A549 (cell line): Measurements from ENCODE around the gene TKTL2. TPM values are rescaled to one million over a fixed set of nuclear protein-coding genes. Genes with fewer than 3 reads are reported as not detected.

ENCODE experiments used
- ATAC-seq, 2 experiments: fragments of 200-7000 bp in 1 of 2; fragments of >200 bp in 1 of 2; cut with Nextera tagmentation in 1 of 2; cut with Tn5 transposase in 1 of 2; 3 replicates each; pipeline versions ENCODE4 v1.8.0 to v1.9.1; 2018 to 2020; ENCODE audit warnings: mild to moderate bottlenecking in 1 of 2, moderate library complexity in 1 of 2
- CTCF ChIA-PET: fragments of 300-600 bp; sonication (Branson Sonifier 250); formaldehyde crosslinking; extraction: SDS; loops from one replicate; lab custom pipeline; 2021; ENCODE audit warnings: antibody characterized with exemption, inconsistent platforms; lab: Yijun Ruan, JAX
- POLR2A ChIA-PET: fragments of 350-600 bp; formaldehyde crosslinking; extraction: SDS; loops from one replicate; lab custom pipeline; 2021; ENCODE audit warnings: antibody characterized with exemption, inconsistent platforms; lab: Yijun Ruan, JAX
- DNase-seq, 2 experiments: peaks; one replicate each; pipeline versions ENCODE4 v3.0.0 to v3.0.0-alpha.2; 2011 to 2016; ENCODE audit warnings: low read depth in 1 of 2, low spot score in 1 of 2
- FAIRE-seq: peaks from 2 replicates; lab custom pipeline; 2011; peaks lifted over from hg19 to GRCh38; lab: Jason Lieb, UNC
- H3K27ac ChIP-seq, 2 experiments: fragments of >200 bp; sonication (Bioruptor Twin); formaldehyde crosslinking; 3 replicates each; pipeline ENCODE4 v1.5.1; 2016 to 2017
- H3K4me1 ChIP-seq: fragments of >200 bp; sonication (Bioruptor Twin); formaldehyde crosslinking; 3 replicates; pipeline ENCODE4 v1.6.1; 2016
- H3K4me2 ChIP-seq: fragments of >200 bp; sonication (Bioruptor Twin); formaldehyde crosslinking; 3 replicates; pipeline ENCODE4 v1.6.1; 2016
- H3K4me3 ChIP-seq: fragments of >200 bp; sonication (Bioruptor Twin); formaldehyde crosslinking; 3 replicates; pipeline ENCODE4 v1.5.1; 2016
- H3K9me3 ChIP-seq: fragments of >200 bp; sonication (Bioruptor Twin); formaldehyde crosslinking; 3 replicates; pipeline ENCODE4 v1.6.1; 2016
- CBX8 ChIP-seq: fragments of 200-600 bp; sonication (generic); IDR thresholded peaks from 2 replicates; pipeline ENCODE4 v1.6.1; 2016
- E2F6 ChIP-seq: IDR thresholded peaks from 2 replicates; pipeline ENCODE4 v1.6.1; 2012; ENCODE audit warnings: low read depth, borderline replicate concordance
- FOXS1 ChIP-seq: fragments of 250-450 bp; sonication (Bioruptor Pico); IDR thresholded peaks from 2 replicates; pipeline ENCODE4 v1.5.0; 2020; ENCODE audit warnings: mild to moderate bottlenecking, moderate library complexity
- HDAC2 ChIP-seq: fragments of 200-600 bp; sonication (generic); IDR thresholded peaks from 2 replicates; pipeline ENCODE4 v1.6.1; 2016
- HES2 ChIP-seq: fragments of >200 bp; sonication (Bioruptor Twin); formaldehyde crosslinking; IDR thresholded peaks from 2 replicates; pipeline ENCODE4 v1.6.1; 2016
- HEYL ChIP-seq: fragments of 250-450 bp; sonication (Bioruptor Pico); IDR thresholded peaks from 2 replicates; pipeline ENCODE4 v1.8.0; 2021; ENCODE audit warnings: mild to moderate bottlenecking, moderate library complexity
- JUNB ChIP-seq: fragments of >200 bp; sonication (Bioruptor Twin); formaldehyde crosslinking; IDR thresholded peaks from 2 replicates; pipeline ENCODE4 v1.6.1; 2016
- KDM5A ChIP-seq: fragments of 200-600 bp; sonication (generic); IDR thresholded peaks from 2 replicates; pipeline ENCODE4 v1.6.1; 2016; ENCODE audit warnings: antibody characterized with exemption, mild to moderate bottlenecking
- MAZ ChIP-seq: fragments of 150-350 bp; IDR thresholded peaks from 2 replicates; pipeline ENCODE4 v1.6.1; 2014; ENCODE audit warnings: antibody characterized with exemption, low read depth, low read length, borderline replicate concordance
- NPAS2 ChIP-seq: fragments of 250-450 bp; sonication (Bioruptor Pico); IDR thresholded peaks from 2 replicates; pipeline ENCODE4 v1.8.0; 2022; ENCODE audit warnings: mild to moderate bottlenecking, moderate library complexity, borderline replicate concordance
- PBX3 ChIP-seq: IDR thresholded peaks from 2 replicates; pipeline ENCODE4 v1.6.1; 2012
- POLR2A ChIP-seq: IDR thresholded peaks from 2 replicates; pipeline ENCODE4 v1.6.1; 2012; ENCODE audit warnings: mild to moderate bottlenecking, low read length
- RAD21 ChIP-seq, 2 experiments: fragments of >200 bp in 1 of 2; sonication (Bioruptor Twin) in 1 of 2; formaldehyde crosslinking in 1 of 2; IDR thresholded peaks in 1 of 2; conservative IDR thresholded peaks in 1 of 2; 2 replicates in 1 of 2; 3 replicates in 1 of 2; pipeline ENCODE4 v1.6.1; 2012 to 2018; ENCODE audit warnings: inconsistent platforms in 1 of 2
- RARB ChIP-seq: fragments of 250-450 bp; sonication (Bioruptor Pico); IDR thresholded peaks from 2 replicates; pipeline ENCODE4 v1.8.0; 2021; ENCODE audit warnings: mild to moderate bottlenecking, moderate library complexity
- SMC3 ChIP-seq: fragments of >200 bp; sonication (Bioruptor Twin); formaldehyde crosslinking; IDR thresholded peaks from 3 replicates; pipeline ENCODE4 v1.6.1; 2018; ENCODE audit warnings: inconsistent platforms
- TFCP2L1 ChIP-seq: fragments of 250-450 bp; sonication (Bioruptor Pico); IDR thresholded peaks from 2 replicates; pipeline ENCODE4 v1.5.0; 2021; ENCODE audit warnings: mild to moderate bottlenecking
- TP53 ChIP-seq: fragments of 250-450 bp; sonication (Bioruptor Pico); IDR thresholded peaks from 2 replicates; pipeline ENCODE4 v1.5.0; 2021; ENCODE audit warnings: mild to moderate bottlenecking, moderate library complexity
- USF2 ChIP-seq: fragments of 450-650 bp; IDR thresholded peaks from 2 replicates; pipeline ENCODE4 v1.6.1; 2014; ENCODE audit warnings: antibody characterized with exemption
- ZNF302 ChIP-seq: fragments of 250-450 bp; sonication (Bioruptor Pico); IDR thresholded peaks from 2 replicates; pipeline ENCODE4 v1.9.0; 2021; ENCODE audit warnings: inconsistent platforms, mild to moderate bottlenecking, moderate library complexity
- WGBS: methylation state at CpG from one replicate; pipeline ENCODE4 v1.1.6; 2017; ENCODE audit errors: missing lambda C conversion rate; 5-methylcytosine and 5-hydroxymethylcytosine counted together
- polyA plus RNA-seq, 4 experiments: library from polyadenylated mRNA; depleted of rRNA in 3 of 4; stranded (reverse); fragments of >200 nt; fragmentation: RNase III in 1 of 4; extraction: RNeasy Plus Mini Kit Qiagen cat#74134 plus additional on column Dnase treatment in 1 of 4; gene quantifications; 2 replicates in 3 of 4; 3 replicates in 1 of 4; pipeline ENCODE4 v1.2.3, GENCODE V29; 2011 to 2017

TKTL2 gene
- polyA plus RNA-seq, 2 of the 4 experiments (the other 2 are of a cell fraction), result not detected

DNA sequence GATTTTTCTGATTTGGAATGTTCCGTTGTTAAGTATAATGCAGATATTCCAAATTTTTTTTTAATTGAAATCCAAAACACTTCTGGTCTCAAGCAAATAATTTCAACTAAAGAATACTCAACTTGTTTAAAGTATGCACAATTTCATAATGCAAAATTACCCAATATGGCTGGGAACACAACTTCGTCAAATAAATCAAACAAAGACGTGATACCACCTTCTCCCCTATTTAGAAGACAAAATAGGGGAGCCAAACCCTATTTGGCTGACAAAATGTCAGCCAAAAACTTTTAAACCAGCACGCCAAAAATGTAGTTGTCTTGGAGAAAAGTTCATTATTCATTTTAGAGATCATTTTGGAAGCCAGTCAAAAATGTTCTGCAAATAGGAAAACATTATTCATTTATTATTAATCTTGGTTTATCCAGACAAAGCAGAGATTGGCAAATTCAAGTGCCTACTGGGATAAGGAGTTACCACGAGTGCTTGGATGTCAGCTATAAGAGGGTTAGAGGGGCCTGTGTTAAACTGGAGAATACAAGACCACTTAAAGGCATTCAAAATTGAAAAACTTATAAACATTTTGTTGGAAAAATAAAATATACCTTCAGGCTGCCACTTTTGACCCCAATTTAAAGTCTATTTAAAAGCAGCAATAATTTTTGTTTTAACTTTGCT lies 3.3 kb upstream of the TKTL2 start:
- TF ChIP-seq USF2, result no peak
- no peak for TF ChIP-seq POLR2A
- no peak for TF ChIP-seq RARB (CRISPR knock-in tag)
- TF ChIP-seq TP53 (CRISPR knock-in tag), result no peak
- no peak for TF ChIP-seq MAZ
- no peak for TF ChIP-seq TFCP2L1 (CRISPR knock-in tag)
- no peak for TF ChIP-seq HEYL (CRISPR knock-in tag)
- TF ChIP-seq JUNB, result no peak
- TF ChIP-seq NPAS2 (CRISPR knock-in tag), result no peak
- TF ChIP-seq KDM5A, result no peak
- no peak for TF ChIP-seq HDAC2
- no peak for TF ChIP-seq HES2
- TF ChIP-seq ZNF302 (CRISPR knock-in tag), result no peak
- TF ChIP-seq SMC3, result no peak
- no peak for TF ChIP-seq E2F6
- no peak for TF ChIP-seq FOXS1
- TF ChIP-seq RAD21 (conservative IDR thresholded peaks at IDR 0.05 in 1 of 2, IDR thresholded peaks at IDR 0.05 in 1 of 2), result no peak
- no peak for TF ChIP-seq CBX8
- no peak for TF ChIP-seq PBX3
- TF ChIP-seq, all 56 proteins: peak for 0
- no peak overlapping the region for H3K27ac ChIP-seq
- no peak for ATAC-seq
- 63% methylated on average over 5 of the region's 5 CpGs for WGBS
- DNase-seq, result no peak
- POLR2A ChIA-PET, result no interaction called here
- H3K4me3 ChIP-seq, result no peak overlapping the region
- no peaks in the 10 kb centered on the region for H3K4me1 ChIP-seq
- no peaks in the 10 kb centered on the region for H3K9me3 ChIP-seq
- CTCF ChIA-PET, result interaction anchor here (1.3 kb wide), 1 partner anchor 72 kb away, joined by 3 read pairs; no protein-coding TSS in a partner anchor
- no peak overlapping the region for H3K4me2 ChIP-seq
- no peak for FAIRE-seq

- no peaks in the 10 kb centered on the region for H3K9me3 ChIP-seq
- FAIRE-seq, result no peak
- ChIA-PET POLR2A (no interaction called here), CTCF (interaction anchor here (1.0 kb wide), 1 partner anchor 72 kb away, joined by 3 read pairs; no protein-coding TSS in a partner anchor)
- ATAC-seq, result no peak
- WGBS, result 75% methylated on average over 3 of the region's 3 CpGs
- no peak for DNase-seq
- H3K4me2 ChIP-seq, result no peak overlapping the region
- no peaks in the 10 kb centered on the region for H3K4me1 ChIP-seq
- no peak for TF ChIP-seq RARB (CRISPR knock-in tag)
- H3K4me3 ChIP-seq, result no peak overlapping the region
- no peak overlapping the region for H3K27ac ChIP-seq
These were observed 473 bp upstream of the TKTL2 start for GRCh38 chr4:163474027-163474426.

DNA sequence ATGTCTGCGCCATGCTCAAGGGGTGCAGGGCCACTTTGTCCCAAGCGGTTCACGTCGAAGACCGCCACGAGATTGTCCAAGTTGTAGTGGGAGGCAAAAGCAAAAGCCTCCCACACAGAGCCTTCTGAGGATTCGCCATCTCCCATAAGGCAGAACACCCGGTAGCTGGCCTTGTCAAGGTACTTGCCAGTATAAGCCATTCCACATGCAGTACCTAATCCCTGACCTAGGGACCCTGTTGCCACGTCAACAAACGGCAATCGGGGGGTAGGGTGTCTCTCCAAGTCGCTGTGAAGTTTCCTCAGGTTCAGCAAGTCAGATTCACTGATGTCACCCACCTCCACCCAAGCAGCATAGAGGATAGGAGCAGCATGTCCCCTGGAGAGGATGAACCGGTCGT lies 424 bp downstream of the TKTL2 start:
- H3K4me2 ChIP-seq, result no peak overlapping the region
- FAIRE-seq (no peak), ATAC-seq (no peak), DNase-seq (no peak)
- H3K27ac ChIP-seq, result no peak overlapping the region
- H3K9me3 ChIP-seq, result no peaks in the 10 kb centered on the region
- WGBS, result 88% methylated on average over 5 of the region's 14 CpGs
- POLR2A ChIA-PET, result no interaction called here
- TF ChIP-seq TP53 (CRISPR knock-in tag) (no peak), USF2 (no peak), KDM5A (no peak), HES2 (no peak)
- TF ChIP-seq, all 56 proteins: peak for 0
- CTCF ChIA-PET, result interaction anchor here (0.6 to 1.0 kb wide), 2 partner anchors 51 to 73 kb away, joined by 3 read pairs; no protein-coding TSS in a partner anchor
- Histone ChIP-seq H3K4me3 (no peak overlapping the region), H3K4me1 (no peaks in the 10 kb centered on the region)
